Esophagus squamous epithelium (tissue), 5 donors: ENCODE measurements around the gene LRIT2. TPM values are rescaled to one million over a fixed set of nuclear protein-coding genes. Genes with fewer than 3 reads are reported as not detected.

Experiments used
- DNase-seq: peaks from one replicate; lab custom pipeline; 2025; lab: John Stamatoyannopoulos, UW
- H3K27ac ChIP-seq, 4 donors: fragments of 200-600 bp; sonication (generic); one replicate each; pipeline ENCODE4 v1.5.1; 2016 to 2019; ENCODE audit warnings: mild to moderate bottlenecking in 1 of 4
- H3K27me3 ChIP-seq, 4 donors: fragments of 200-600 bp; sonication (generic); 1 replicate in 3 of 4; 2 replicates in 1 of 4; pipeline versions ENCODE4 v1.5.1 to v1.6.0; 2017 to 2021; ENCODE audit warnings: antibody characterized with exemption in 1 of 4
- H3K36me3 ChIP-seq, 3 donors: fragments of 200-600 bp; sonication (generic); one replicate each; pipeline ENCODE4 v1.5.1; 2016 to 2019
- H3K4me1 ChIP-seq, 3 donors: fragments of 200-600 bp; sonication (generic); one replicate each; pipeline ENCODE4 v1.5.1; 2017 to 2019
- H3K4me3 ChIP-seq, 4 donors: fragments of 200-600 bp; sonication (generic); 1 replicate in 3 of 4; 2 replicates in 1 of 4; pipeline ENCODE4 v1.5.1; 2016 to 2019; ENCODE audit warnings: mild to moderate bottlenecking in 2 of 4, moderate library complexity in 1 of 4
- H3K9me3 ChIP-seq, 3 donors: fragments of 200-600 bp; sonication (generic); one replicate each; pipeline ENCODE4 v1.5.1; 2016 to 2019
- POLR2A ChIP-seq, 4 donors: fragments of 450-650 bp; IDR thresholded peaks; one replicate each; pipeline ENCODE4 v1.6.1; 2017; ENCODE audit warnings: antibody characterized with exemption in 4 of 4, mild to moderate bottlenecking in 4 of 4, moderate library complexity in 3 of 4
- WGBS, 2 donors: methylation state at CpG; one replicate each; pipeline ENCODE4 v1.1.5; 2018; 5-methylcytosine and 5-hydroxymethylcytosine counted together
- intact Hi-C: fragments of 100-400 bp; cut with DNase I; formaldehyde crosslinking; loops from one replicate; pipeline ENCODE4 v1.15.0; 2022
- total RNA-seq, 4 donors: library from RNA; depleted of rRNA; stranded (reverse); fragments of >200 nt; gene quantifications; one replicate each; pipeline ENCODE4 v1.1.0, GENCODE V29; 2016
- TF ChIP-seq, protein P1 (sequence below), 6 experiments: fragments of 450-650 bp in 4 of 6; fragments of 200-600 bp in 2 of 6; sonication (generic) in 2 of 6; IDR thresholded peaks; one replicate each; pipeline ENCODE4 v1.5.1; 2016 to 2019; ENCODE audit warnings: antibody characterized with exemption in 6 of 6, mild to moderate bottlenecking in 4 of 6, moderate library complexity in 4 of 6
- donor health status: DM: yes; HTN: yes; CAD: no.

The LRIT2 gene
- total RNA-seq, 4 donors from 2014 or later: not detected

DNA sequence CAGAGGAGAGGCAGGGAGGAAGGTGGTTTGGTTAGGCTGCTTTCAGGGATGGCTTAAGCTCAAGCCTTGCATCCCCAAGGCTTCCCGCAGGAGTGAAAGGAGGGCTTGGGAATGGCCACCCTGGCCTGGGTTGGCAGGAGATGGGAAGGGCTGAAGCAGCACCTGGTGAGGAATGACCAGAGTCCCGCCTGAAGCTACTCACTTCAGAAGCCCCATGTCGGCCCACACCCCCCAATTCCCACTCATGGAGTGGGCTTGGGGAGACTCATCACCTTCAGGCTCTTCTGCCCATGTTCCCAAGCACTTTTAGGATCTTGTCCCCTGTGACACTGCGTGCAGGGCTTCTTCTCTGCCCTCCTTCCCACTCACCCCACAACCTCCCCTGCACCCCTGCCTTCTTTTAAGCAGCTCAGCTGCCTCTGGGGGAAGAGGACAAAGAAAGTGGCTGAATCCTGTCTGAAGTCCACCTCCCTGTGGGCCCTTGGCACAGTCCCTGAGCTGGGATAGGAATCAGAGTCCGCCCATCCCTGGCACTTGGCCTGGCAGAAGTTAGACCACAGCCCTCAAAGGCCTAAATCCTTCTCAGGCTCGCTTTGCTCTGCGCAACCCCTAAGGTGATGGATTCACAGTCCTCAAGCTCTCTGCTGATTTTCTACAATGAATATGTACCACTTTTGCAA is 36.0 kb upstream of the LRIT2 start:
- Histone ChIP-seq H3K27me3 (peaks cover 0 to 53% (median 0%) of the 10 kb centered on the region in 4 donors), H3K4me3 (no peak overlapping the region), H3K27ac (no peak overlapping the region), H3K36me3 (no peaks in the 10 kb centered on the region), H3K9me3 (no peaks in the 10 kb centered on the region), H3K4me1 (peaks cover 0 to 6% (median 0%) of the 10 kb centered on the region in 3 donors)
- DNase-seq: no peak
- WGBS, 2 donors: 45 to 84% methylated on average over 5 to 6 of the region's 7 CpGs
- TF ChIP-seq POLR2A (IDR thresholded peaks at IDR 0.05): no peak
- TF ChIP-seq, protein P1, sequence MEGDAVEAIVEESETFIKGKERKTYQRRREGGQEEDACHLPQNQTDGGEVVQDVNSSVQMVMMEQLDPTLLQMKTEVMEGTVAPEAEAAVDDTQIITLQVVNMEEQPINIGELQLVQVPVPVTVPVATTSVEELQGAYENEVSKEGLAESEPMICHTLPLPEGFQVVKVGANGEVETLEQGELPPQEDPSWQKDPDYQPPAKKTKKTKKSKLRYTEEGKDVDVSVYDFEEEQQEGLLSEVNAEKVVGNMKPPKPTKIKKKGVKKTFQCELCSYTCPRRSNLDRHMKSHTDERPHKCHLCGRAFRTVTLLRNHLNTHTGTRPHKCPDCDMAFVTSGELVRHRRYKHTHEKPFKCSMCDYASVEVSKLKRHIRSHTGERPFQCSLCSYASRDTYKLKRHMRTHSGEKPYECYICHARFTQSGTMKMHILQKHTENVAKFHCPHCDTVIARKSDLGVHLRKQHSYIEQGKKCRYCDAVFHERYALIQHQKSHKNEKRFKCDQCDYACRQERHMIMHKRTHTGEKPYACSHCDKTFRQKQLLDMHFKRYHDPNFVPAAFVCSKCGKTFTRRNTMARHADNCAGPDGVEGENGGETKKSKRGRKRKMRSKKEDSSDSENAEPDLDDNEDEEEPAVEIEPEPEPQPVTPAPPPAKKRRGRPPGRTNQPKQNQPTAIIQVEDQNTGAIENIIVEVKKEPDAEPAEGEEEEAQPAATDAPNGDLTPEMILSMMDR (IDR thresholded peaks at IDR 0.05): no peak
- intact Hi-C loops: loop anchor here (5.0 kb wide), 1 partner anchor 276 kb away; no protein-coding TSS in a partner anchor

DNA sequence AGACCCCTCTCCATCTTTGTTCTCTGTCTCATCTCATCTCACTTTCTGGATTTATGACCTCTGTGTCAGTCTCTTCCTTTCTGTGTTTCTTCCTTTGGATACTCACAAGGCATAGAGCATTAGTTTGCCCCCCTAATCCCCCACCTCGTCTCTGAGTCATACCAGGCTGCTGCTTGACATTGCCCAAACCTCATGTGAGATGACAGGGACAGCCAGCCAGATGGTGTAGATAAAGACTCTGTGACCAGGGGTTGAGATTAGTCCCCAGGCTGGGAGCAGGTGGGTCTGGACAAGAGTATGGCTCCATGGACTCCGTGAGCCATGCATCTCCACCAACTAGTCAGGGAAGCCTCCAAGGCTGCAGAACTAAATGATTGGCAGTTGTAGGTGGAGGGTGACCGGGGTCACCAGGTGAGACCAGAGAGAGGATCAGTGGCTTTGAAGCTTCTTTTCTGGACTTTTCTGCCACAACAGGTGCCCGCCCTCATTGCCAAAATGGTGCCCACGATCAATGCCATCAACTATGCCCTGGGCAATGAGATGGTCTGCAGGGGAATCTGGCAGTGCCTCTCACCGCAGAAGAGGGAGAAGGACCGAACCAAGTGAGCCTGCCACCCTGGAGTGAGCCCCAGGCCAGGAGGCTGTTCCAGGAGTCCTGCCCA is 32.8 kb upstream of the LRIT2 start:
- Histone ChIP-seq H3K4me3 (no peak overlapping the region), H3K27ac (no peak overlapping the region), H3K36me3 (no peaks in the 10 kb centered on the region), H3K9me3 (no peaks in the 10 kb centered on the region), H3K27me3 (peaks cover 0 to 43% (median 0%) of the 10 kb centered on the region in 4 donors), H3K4me1 (peaks cover 0 to 6% (median 0%) of the 10 kb centered on the region in 3 donors)
- intact Hi-C loops: no loop called here
- DNase-seq: no peak
- WGBS, 2 donors: 74 to 85% methylated on average over 5 to 6 of the region's 7 CpGs
- TF ChIP-seq POLR2A (IDR thresholded peaks at IDR 0.05): no peak
- TF ChIP-seq, protein P1 (IDR thresholded peaks at IDR 0.05): no peak

DNA sequence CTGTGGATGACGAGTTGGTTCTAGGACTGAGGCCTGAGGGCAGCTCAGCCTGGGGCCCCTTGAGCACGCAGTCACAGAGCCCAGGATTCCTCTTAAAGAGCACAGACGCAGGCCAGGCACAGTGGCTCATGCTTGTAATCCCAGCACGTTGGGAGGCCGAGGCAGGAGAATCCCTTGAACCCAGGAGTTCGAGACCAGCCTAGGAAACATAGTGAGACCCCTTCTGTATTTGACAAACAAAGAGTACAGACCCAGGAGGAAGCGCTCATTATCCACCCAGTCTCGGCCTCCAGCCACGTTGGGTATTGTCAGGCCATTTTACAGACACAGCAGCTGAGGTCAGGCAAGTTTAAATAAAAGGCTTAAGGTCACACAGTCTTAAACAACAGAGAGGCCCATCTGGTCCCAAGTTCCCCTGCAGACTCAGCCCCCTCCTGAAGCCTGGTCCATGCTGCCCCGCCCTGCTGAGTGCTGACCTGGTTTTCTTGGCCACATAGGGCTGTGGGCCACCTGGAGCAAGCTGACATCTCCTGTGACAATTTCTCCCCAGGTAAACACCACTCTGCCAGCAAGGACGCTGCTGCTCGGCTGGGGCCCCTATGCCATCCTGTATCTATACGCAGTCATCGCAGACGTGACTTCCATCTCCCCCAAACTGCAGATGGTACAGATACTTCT is 32.1 kb upstream of the LRIT2 start:
- Histone ChIP-seq H3K36me3 (no peaks in the 10 kb centered on the region), H3K4me3 (no peak overlapping the region), H3K27me3 (peaks cover 0 to 43% (median 0%) of the 10 kb centered on the region in 4 donors), H3K27ac (no peak overlapping the region), H3K4me1 (peaks cover 0 to 6% (median 0%) of the 10 kb centered on the region in 3 donors), H3K9me3 (no peaks in the 10 kb centered on the region)
- 75 to 86% methylated on average over 10 to 13 of the region's 15 CpGs for WGBS, 2 donors
- DNase-seq: no peak
- TF ChIP-seq, protein P1 (IDR thresholded peaks at IDR 0.05): no peak
- no peak for TF ChIP-seq POLR2A (IDR thresholded peaks at IDR 0.05)
- intact Hi-C loops: no loop called here

DNA sequence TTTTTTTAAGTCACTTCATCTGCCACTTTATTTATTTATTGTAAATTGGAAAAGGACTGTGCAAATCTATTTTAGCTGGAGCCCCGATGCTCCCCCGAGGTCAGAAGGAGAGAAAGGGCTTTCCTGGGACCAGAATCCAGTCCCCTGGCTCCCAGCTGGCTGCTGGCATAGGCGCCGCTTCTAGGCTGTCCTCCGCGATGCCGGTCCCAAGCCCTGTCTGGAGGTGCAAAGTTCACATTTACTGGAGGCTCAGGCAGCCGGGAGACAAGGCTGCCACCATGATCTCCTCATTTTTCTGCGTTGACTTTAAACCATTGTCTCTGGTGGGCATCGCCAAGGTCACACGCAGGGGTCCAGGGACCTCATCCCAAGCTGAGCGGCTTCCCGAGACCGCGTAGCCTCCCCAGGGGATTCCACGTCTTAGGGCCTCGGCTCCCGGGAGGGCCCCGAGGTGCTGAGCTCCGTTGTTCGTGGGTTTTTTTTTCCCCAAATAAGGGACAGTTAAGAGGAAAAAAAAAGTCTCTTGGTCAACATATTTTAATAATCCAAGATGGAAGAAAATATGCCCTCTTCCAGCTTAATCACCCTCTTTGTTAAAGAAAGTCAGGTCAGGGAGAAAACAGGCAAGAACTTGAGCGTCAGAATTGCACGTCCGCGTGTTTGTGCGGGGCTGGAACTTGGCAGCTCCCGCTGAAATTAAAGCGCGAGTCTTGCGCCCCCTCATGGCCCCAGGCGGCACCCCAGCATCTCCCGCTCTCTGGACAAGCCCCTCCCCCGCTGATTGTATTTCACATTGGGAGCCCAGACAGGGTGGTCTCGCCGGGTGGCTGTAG is 31.4 kb upstream of the LRIT2 start:
- Histone ChIP-seq H3K4me3 (no peak overlapping the region), H3K27ac (no peak overlapping the region), H3K4me1 (peaks cover 0 to 6% (median 0%) of the 10 kb centered on the region in 3 donors), H3K9me3 (peaks cover 0 to under 1% (median 0%) of the 10 kb centered on the region in 3 donors), H3K36me3 (no peaks in the 10 kb centered on the region), H3K27me3 (peaks cover 0 to 38% (median 0%) of the 10 kb centered on the region in 4 donors)
- 0 to 44% methylated on average over 6 to 29 of the region's 35 CpGs for WGBS, 2 donors
- intact Hi-C loops: no loop called here
- no peak for TF ChIP-seq POLR2A (IDR thresholded peaks at IDR 0.05)
- TF ChIP-seq, protein P1 (IDR thresholded peaks at IDR 0.05): peak in 5 of 6 experiments; percentile 9 to 50 (median 26)
- DNase-seq: no peak
